Neuronal stem cell (in vitro differentiated cells): ENCODE results near the gene LCN10.

Experiments
- DNase-seq: peaks from one replicate; pipeline ENCODE4 v3.0.0-alpha.2; 2013; ENCODE audit warnings: low spot score
- H2AFZ ChIP-seq: one replicate; pipeline ENCODE4 v1.6.1; 2013; ENCODE audit warnings: mild to moderate bottlenecking, low read length, inconsistent platforms
- H2AK5ac ChIP-seq: 2 replicates; pipeline ENCODE4 v1.6.1; 2013; ENCODE audit warnings: low read depth, mild to moderate bottlenecking, inconsistent platforms, low read length, moderate library complexity, mixed read lengths
- H2BK120ac ChIP-seq: 2 replicates; pipeline ENCODE4 v1.6.1; 2013; ENCODE audit warnings: low read depth, mild to moderate bottlenecking, inconsistent platforms, low read length, moderate library complexity, mixed read lengths
- H2BK12ac ChIP-seq: one replicate; pipeline ENCODE4 v1.6.1; 2013; ENCODE audit warnings: low read length, inconsistent platforms
- H2BK15ac ChIP-seq: 2 replicates; pipeline ENCODE4 v1.6.1; 2013; ENCODE audit warnings: mild to moderate bottlenecking, low read length, inconsistent platforms, mixed read lengths
- H2BK5ac ChIP-seq: one replicate; pipeline ENCODE4 v1.6.1; 2013; ENCODE audit warnings: inconsistent platforms, mild to moderate bottlenecking, low read length, moderate library complexity
- H3K14ac ChIP-seq: one replicate; pipeline ENCODE4 v1.6.1; 2013; ENCODE audit warnings: low read length, inconsistent platforms
- H3K18ac ChIP-seq: 2 replicates; pipeline ENCODE4 v1.6.1; 2013; ENCODE audit warnings: low read length, inconsistent platforms
- H3K23ac ChIP-seq: 2 replicates; pipeline ENCODE4 v1.6.1; 2013; ENCODE audit warnings: low read depth, mild to moderate bottlenecking, mixed read lengths, low read length, inconsistent platforms; ENCODE audit not compliant: poor library complexity
- H3K27ac ChIP-seq: replicated peaks from 3 replicates; pipeline ENCODE4 v1.5.1; 2013; ENCODE audit warnings: low read length, inconsistent platforms
- H3K27me3 ChIP-seq, 3 experiments: 2 replicates each; pipeline ENCODE4 v1.6.1; 2013; ENCODE audit warnings: low read length in 3 of 3, mild to moderate bottlenecking in 2 of 3, inconsistent platforms in 1 of 3, low read depth in 1 of 3, mixed read lengths in 1 of 3, moderate library complexity in 1 of 3; ENCODE audit not compliant: control insufficient read depth in 3 of 3, insufficient read depth in 3 of 3
- H3K36me3 ChIP-seq, 2 donors: replicated peaks in 1 of 2; 2 replicates each; pipeline ENCODE4 v1.6.1; 2013; ENCODE audit warnings: low read length in 2 of 2; ENCODE audit not compliant: control insufficient read depth in 2 of 2, insufficient read depth in 2 of 2
- H3K4ac ChIP-seq: 2 replicates; pipeline ENCODE4 v1.6.1; 2013; ENCODE audit warnings: inconsistent platforms, mild to moderate bottlenecking, low read length, moderate library complexity
- H3K4me1 ChIP-seq, 2 donors: 1 replicate in 1 of 2; 2 replicates in 1 of 2; pipeline ENCODE4 v1.6.1; 2013; ENCODE audit warnings: low read length in 2 of 2, low read depth in 1 of 2; ENCODE audit not compliant: control insufficient read depth in 2 of 2, insufficient read depth in 1 of 2
- H3K4me2 ChIP-seq: one replicate; pipeline ENCODE4 v1.6.1; 2013; ENCODE audit warnings: mild to moderate bottlenecking, low read length, inconsistent platforms; ENCODE audit not compliant: insufficient read depth, poor library complexity, severe bottlenecking
- H3K4me3 ChIP-seq, 2 donors: 2 replicates each; pipeline ENCODE4 v1.5.1; 2013; ENCODE audit warnings: low read length in 2 of 2, mild to moderate bottlenecking in 2 of 2, inconsistent platforms in 1 of 2, moderate library complexity in 1 of 2
- H3K79me1 ChIP-seq: one replicate; pipeline ENCODE4 v1.6.1; 2013; ENCODE audit warnings: low read depth, mild to moderate bottlenecking, inconsistent platforms, low read length, moderate library complexity
- H3K9ac ChIP-seq: one replicate; pipeline ENCODE4 v1.6.1; 2013; ENCODE audit warnings: mild to moderate bottlenecking, low read depth, low read length, inconsistent platforms; ENCODE audit not compliant: poor library complexity
- H3K9me3 ChIP-seq, 2 donors: replicated peaks in 1 of 2; 2 replicates each; pipeline versions ENCODE3 to v1.6.1; 2013; ENCODE audit warnings: low read length in 2 of 2, mild to moderate bottlenecking in 2 of 2, inconsistent platforms in 1 of 2, low read depth in 1 of 2, mixed read lengths in 1 of 2, moderate library complexity in 1 of 2; ENCODE audit not compliant: control insufficient read depth in 2 of 2, insufficient read depth in 1 of 2
- H4K8ac ChIP-seq: one replicate; pipeline ENCODE4 v1.6.1; 2013; ENCODE audit warnings: low read depth, mild to moderate bottlenecking, inconsistent platforms, low read length, moderate library complexity
- H4K91ac ChIP-seq: one replicate; pipeline ENCODE4 v1.6.1; 2013; ENCODE audit warnings: low read length, low read depth, mild to moderate bottlenecking, inconsistent platforms; ENCODE audit not compliant: poor library complexity
- WGBS, 2 donors: extraction: QIAGEN DNeasy Blood & Tissue Kit; methylation state at CpG; one replicate each; pipeline ENCODE4 v1.1.7; 2013; ENCODE audit warnings: missing lambda C conversion rate in 2 of 2, mixed read lengths in 1 of 2; ENCODE audit not compliant: insufficient read length in 2 of 2, insufficient replicate concordance in 1 of 2; ENCODE audit errors: extremely low coverage in 2 of 2; 5-methylcytosine and 5-hydroxymethylcytosine counted together

The LCN10 gene

DNA sequence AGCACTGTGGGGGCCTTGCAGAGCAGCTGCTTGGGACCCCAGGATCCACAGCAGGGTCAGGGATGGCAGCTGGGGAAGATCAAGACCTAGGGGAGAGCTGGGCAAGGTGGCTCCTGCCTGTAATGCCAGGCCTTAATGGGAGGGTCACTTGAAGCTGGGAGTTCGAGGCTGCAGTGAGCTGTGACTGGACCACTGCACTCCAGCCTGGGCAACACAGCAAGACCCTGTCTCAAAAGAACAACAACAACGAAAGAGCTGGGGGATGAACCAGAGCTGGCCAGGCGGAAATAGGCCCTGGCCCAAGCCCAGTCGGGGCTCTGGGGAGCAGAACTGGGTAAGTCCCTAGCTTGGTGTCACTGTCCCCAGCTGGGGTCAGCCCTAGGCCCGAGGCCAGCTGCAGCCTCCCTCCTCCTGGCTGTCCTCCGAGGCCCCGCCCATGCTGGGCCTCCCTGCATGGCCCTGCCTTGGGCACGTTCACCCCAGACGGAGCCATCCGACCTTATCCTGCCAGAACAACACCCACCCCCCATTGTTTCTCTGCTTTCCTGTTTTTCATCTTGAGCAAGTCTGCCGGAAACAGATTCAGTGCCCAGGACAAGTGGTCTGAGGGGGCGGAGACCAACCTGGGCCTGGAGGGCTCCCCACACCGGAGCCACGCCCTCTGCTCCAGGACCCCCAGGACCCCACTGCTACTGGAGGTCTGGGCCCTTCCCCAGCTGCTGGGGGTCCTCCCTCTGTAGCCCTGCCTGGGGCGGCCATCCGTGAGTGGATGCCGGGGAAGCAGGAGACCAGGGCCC lies 28.4 kb downstream of the LCN10 start:
- no CpG with 5 or more reads among the region's 17 CpGs for WGBS, 2 donors
- peak overlapping the region; percentile 43 for H4K8ac ChIP-seq
- H3K36me3 ChIP-seq, result peaks cover 0 to 6% of the 10 kb centered on the region in 2 donors
- peak overlapping the region; percentile 11 for H3K4me2 ChIP-seq
- peak overlapping the region; percentile 70 for H3K9ac ChIP-seq
- H3K18ac ChIP-seq, result no peak overlapping the region
- H2BK12ac ChIP-seq, result no peak overlapping the region
- no peak overlapping the region for H3K4ac ChIP-seq
- peak overlapping the region; percentile 26 to 82 for H3K4me3 ChIP-seq
- H2BK15ac ChIP-seq, result peak overlapping the region; percentile 75
- peak overlapping the region; percentile 3 for H3K23ac ChIP-seq
- H2BK5ac ChIP-seq, result peak overlapping the region; percentile 48
- H3K9me3 ChIP-seq, result no peaks in the 10 kb centered on the region
- peak overlapping the region; percentile 68 for H2AK5ac ChIP-seq
- H2BK120ac ChIP-seq, result peak overlapping the region; percentile 41
- H3K27ac ChIP-seq, result peak overlapping the region; percentile 22
- no peak overlapping the region for H3K14ac ChIP-seq
- peaks cover 0 to 22% (median 7%) of the 10 kb centered on the region in 3 experiments for H3K27me3 ChIP-seq
- H3K79me1 ChIP-seq, result peaks cover 19% of the 10 kb centered on the region
- H3K4me1 ChIP-seq, result peaks cover 11 to 25% of the 10 kb centered on the region in 2 donors
- H2AFZ ChIP-seq, result no peak overlapping the region
- H4K91ac ChIP-seq, result no peak overlapping the region
- no peak for DNase-seq

DNA sequence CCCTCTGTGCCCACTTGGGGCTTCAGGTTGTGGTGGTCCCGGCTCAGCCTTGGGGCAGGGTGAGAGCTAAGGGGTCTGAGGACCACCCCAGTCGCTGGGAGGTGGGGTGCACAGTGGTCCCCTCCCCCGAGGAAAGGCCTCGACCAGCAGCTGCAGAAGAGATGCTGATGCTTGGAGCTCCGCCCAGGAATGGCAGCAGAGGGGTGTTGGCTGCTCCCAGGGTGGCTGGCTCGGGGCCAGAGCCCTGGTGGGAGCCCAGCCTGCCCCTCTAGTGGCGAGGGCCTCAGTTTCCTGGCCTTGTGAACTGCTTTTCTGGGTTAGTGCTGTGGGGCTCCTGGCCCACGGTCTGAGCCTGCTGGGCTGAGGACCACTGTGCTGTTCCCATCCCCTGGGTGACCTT lies 29.2 kb downstream of the LCN10 start:
- Histone ChIP-seq H2AFZ (no peak overlapping the region), H2BK15ac (peak overlapping the region; percentile 75), H3K4me2 (peak overlapping the region; percentile 78), H3K4me3 (peak overlapping the region; percentile 82 to 97), H3K27ac (no peak overlapping the region), H3K27me3 (peaks cover 0 to 27% (median 7%) of the 10 kb centered on the region in 3 experiments), H4K91ac (no peak overlapping the region), H2BK120ac (peak overlapping the region; percentile 41), H3K4ac (no peak overlapping the region), H2BK5ac (no peak overlapping the region), H3K9me3 (no peaks in the 10 kb centered on the region), H3K36me3 (peaks cover 0 to 6% of the 10 kb centered on the region in 2 donors), H2AK5ac (peak overlapping the region; percentile 97), H3K18ac (peak overlapping the region; percentile 58), H3K9ac (peak overlapping the region; percentile 63), H3K79me1 (peaks cover 18% of the 10 kb centered on the region), H4K8ac (peak overlapping the region; percentile 43), H3K4me1 (peaks cover 8 to 23% of the 10 kb centered on the region in 2 donors), H3K14ac (peak overlapping the region; percentile 76), H3K23ac (peak overlapping the region; percentile 3), H2BK12ac (no peak overlapping the region)
- no CpG with 5 or more reads among the region's 8 CpGs for WGBS, 2 donors
- DNase-seq, result no peak

DNA sequence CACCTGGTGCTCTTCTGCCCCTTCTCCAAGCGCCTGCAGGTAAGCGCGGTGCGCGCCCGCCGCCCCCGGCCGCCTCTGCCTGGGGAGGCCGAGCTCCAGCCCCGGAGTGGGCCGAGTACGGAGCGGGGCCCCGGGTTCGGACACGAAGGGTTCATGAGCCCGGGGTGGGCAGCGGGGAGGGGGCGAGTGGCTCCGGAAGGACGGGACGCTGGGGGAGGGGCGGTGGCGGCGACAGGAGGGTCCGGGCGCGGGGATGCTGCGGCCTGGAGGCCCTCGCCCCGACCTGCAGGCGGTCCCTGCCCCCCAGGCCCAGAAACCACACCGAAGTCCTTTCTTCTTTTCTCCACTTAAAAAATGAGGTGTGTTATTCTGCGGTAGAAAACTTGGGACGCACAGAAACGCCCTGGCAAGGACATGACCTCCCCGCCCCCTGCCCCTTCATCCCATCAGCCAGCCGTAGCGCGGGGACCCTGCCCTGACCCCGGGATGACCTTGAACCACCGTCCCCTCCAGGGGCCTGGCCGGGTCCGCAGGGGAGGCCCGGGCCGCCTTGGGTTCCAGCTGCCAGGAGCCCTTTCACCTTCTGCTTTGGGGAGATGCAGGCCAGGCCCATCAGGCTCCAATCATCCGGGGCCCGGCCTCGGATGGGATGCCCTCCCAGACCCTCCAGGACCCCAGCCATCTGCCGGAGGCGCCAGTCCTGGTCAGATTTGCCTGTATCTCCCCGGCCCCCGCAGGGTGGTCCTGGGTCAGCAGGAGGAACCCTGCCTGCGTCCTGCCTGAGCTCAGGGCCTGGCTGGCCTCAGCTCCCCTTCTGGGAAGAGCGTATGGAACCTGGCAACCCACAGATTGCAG lies 29.8 kb downstream of the LCN10 start:
- Histone ChIP-seq H4K91ac (no peak overlapping the region), H3K36me3 (peaks cover 0 to 6% of the 10 kb centered on the region in 2 donors), H3K27me3 (peaks cover 0 to 30% (median 7%) of the 10 kb centered on the region in 3 experiments), H3K18ac (peak overlapping the region; percentile 97), H3K27ac (no peak overlapping the region), H2BK120ac (no peak overlapping the region), H2BK5ac (no peak overlapping the region), H3K79me1 (peaks cover 18% of the 10 kb centered on the region), H3K4me2 (peak overlapping the region; percentile 78), H2AFZ (peak overlapping the region; percentile 87), H2AK5ac (peak overlapping the region; percentile 97), H2BK12ac (no peak overlapping the region), H3K9ac (peak overlapping the region; percentile 75), H3K23ac (peak overlapping the region; percentile 3), H3K4me1 (peaks cover 8 to 23% of the 10 kb centered on the region in 2 donors), H3K4ac (no peak overlapping the region), H4K8ac (no peak overlapping the region), H3K14ac (peak overlapping the region; percentile 98), H3K9me3 (no peaks in the 10 kb centered on the region), H2BK15ac (no peak overlapping the region), H3K4me3 (peak overlapping the region; percentile 82 to 97)
- no peak for DNase-seq
- WGBS, 2 donors, result no CpG with 5 or more reads among the region's 56 CpGs
